GM04503 (cell line): ENCODE results near the gene CHERP.
"Not testable (repeated sequence)": the region's sequence is repeated elsewhere in the genome, so short reads cannot be mapped to it uniquely, and the experiment has no call there.

Source experiments
- DNase-seq: peaks from one replicate; pipeline ENCODE4 v3.0.0-alpha.2; 2012; ENCODE audit warnings: low read depth

The CHERP gene

GRCh38 chr19:16577531-16577985 lies 35.3 kb upstream of the CHERP start:
- no peak for DNase-seq

DNA sequence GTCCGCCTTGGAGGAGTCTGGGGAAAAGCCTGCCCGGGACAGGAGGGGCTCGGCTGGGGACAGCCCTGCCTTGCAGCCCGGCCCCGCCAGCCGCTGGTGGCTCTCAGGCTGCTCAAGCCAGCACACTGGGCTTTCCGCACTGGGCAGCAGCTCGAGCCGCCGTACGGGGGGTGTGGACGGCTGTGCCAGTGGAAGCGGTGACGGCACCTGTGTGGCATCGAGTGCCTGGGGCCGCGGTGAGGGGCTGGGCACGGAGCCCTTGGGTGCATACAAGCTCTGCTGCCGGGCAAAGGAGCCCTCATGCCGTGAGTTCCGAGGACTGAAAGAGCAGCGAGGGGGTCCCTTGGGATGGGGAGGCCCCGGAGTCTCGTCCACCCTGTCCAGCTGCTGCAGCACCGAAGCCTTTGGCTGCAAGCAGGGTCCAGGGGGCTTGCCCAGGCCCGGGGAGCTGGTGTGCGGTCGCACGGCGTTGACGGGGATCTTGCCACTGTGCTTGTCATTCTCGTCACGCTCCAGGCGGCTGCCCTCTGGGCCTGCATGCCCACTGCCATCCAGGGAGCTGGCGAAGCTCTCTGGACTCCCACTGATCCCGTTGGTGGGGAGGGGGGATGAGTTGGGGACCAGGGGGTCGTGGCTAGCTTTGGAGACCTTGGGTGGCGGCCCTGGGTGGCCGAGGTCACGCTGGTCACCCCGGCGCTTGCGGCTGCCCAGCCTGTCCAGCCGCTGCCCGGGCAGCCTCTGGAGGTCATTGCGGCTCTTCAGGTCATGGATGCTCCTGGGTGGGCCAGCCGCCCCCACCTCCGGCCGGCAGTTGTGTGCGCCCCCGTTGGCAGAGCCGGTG lies 34.7 kb upstream of the CHERP start:
- DNase-seq, result no peak

GRCh38 chr19:16575861-16576689 lies 33.8 kb upstream of the CHERP start:
- DNase-seq, result no peak

GRCh38 chr19:16575282-16575681 lies 33.0 kb upstream of the CHERP start:
- DNase-seq, result no peak

GRCh38 chr19:16573925-16574324 lies 31.7 kb upstream of the CHERP start:
- DNase-seq, result no peak

DNA sequence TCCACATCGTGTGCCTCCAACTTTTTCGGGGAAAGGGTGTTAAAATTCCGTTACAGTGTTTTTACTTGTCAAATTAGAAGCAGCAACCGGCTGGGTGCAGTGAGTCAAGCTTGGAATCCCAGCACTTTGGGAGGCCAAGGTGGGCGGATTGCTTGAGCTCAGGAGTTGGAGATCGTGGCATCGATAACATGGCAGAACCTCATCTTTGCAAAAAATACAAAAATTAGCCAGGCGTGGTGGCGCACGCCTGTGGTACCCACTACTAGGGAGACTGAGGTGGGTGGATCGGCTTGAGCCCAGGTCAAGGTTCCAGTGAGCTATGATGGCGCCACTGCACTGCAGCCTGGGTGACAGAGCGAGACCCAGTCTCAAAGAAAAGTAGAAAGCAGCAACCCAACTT lies 31.1 kb upstream of the CHERP start:
- DNase-seq, result no peak

DNA sequence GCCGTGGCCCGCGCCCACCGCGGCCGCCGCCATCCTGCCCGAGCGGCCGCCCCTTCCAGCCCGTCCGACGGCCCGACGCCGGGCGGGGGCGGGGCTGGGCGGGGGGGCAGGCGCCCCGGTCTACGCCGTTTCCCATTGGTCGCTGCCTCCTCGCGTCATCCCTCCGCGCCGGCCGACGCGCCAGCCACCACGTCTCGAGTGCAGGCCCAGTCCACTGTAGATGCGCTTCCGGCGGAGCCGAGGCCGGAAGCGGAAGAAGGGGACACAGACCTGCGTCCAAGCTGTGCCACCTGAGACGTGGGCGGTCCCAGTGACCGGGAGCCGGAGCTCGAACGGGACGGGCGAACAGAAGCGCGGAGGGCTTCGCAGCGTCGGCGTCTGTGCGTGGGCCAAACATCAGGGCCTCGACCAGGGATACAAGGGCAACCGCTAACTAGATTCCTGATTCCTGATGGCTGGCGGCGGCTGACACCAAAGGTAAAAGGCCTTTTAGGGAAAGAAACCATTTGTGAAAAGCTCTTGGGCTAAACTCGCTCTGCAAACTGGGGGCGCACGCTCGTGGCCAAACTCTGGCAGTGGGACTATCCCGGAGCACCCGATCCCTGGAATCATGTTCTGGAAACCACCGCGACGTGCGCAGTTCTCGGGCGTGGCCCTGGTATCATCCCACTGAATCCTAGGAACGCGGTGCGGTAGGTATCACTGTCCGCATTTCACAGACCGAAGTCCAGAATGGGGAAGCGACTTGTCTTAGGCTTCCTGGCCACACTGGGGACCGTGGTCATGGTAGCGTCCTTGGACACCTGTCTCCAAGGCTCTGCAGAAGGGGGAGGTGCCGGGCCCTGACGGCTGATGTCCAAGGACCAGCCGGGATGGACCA lies 30.3 kb upstream of the CHERP start, which contains the start of gene SLC35E1:
SLC35E1 (minus strand) TSS at position 84 of the 880 bp plus-strand sequence; CDS start at position 33, 51 bp downstream.
- peak; percentile 64 for DNase-seq

- DNase-seq, result no peak
Observed at GRCh38 chr19:16571822-16572331, 29.6 kb upstream of the CHERP start.

DNA sequence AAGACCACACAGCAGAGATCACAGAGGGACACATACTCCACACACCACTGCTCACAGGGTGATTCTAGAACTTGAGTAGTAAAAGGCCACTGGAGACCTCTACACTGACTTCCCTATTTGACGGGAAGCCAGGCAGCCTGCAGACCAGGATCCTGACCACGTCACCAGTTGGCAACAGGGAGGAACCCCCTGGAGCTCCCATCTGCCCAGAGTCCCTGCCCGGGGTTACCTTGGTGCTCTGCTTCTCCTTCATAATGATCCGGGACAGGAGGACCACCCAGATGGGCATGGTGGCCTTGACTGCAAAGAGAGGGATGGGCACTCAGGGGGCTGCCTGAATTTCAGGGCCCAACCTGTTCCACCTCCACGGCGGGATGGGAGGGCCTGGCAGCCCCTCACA lies 29.0 kb upstream of the CHERP start:
- DNase-seq, result no peak

DNA sequence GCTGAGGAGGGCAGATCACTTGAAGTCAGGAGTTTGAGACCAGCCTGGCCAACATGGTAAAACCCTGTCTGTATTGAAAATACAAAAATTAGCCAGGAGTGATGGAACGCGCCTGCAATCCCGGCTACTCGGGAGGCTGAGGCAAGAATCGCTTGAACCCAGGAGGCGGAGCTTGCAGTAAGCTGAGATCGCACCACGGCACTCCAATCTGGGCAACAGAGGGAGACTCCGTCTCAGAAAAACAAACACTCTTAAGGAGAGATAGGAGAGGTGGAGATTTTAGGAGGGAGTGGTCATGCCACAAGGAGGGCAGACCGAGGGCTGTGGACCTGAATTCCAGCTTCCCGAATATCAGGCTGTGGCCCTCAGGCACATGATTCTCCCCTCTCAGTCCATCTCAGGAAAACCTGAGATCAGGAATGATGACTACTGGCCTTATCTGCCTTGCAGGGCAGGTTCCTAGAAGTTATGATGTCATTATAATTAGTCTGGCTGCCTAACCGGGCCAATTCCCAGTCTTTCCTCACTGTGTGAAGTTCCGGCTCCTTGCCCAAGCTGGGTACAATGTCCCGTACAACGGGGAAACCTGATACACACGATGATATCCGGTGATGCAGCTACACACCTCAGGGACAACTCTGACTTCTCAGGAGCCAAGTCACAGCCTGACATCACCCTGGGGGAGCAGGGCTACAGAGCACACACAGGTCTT lies 27.5 kb upstream of the CHERP start:
- no peak for DNase-seq

DNA sequence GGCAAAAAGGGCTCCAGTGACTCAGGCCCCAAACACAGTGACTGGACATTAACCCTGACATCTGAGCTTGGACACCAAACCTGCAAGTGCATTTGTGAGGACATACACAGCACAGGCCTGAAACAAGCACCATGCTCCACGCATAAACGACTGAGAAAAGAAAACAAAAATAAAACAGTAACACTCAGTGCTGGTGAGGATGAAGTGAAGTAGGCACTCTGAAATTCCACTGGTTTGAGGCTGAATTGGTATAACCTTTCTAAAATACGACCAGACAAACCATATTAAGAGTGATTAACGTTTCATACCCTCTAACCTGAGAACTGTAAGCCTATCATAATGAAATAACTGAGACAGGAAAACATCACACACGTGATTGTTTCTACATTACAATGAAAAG lies 24.5 kb upstream of the CHERP start:
- no peak for DNase-seq

DNA sequence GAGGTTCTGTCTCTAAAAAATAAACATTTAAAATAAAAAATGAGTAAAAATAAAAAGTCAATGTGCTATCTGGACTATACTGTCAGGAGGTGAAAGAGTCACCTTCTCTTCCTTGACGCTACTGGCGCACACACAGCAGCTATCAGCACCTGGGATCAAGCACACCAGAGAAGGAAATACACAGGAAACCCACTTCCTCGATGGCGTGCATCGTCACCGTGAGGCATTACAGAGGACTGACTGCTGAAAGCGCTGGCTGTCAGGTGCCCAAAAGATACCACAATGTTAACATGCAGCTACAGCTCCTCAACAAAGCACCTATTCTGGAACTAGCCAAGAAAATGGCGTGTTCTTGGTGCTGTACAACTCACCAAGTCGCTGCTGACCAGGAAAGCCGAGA lies 23.9 kb upstream of the CHERP start:
- DNase-seq, result no peak

DNA sequence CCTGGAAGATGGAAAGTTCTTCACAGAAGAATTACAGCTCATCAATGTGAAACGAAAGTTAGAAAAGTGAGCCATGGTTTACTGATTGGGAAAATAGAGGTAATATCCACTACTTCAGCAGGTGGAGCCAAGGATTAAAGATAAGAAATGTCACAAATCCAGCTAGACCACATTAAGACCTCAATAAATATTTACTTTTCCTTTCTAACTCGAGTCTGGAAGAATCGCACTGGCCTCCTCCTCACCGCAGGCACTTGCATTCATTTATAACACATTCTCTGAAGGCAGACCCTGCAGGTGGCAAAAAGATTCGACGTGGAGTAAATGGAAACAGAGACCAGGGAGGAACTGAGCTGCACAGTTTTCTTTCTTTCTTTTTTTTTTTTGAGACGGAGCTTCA lies 22.6 kb upstream of the CHERP start:
- no peak for DNase-seq

GRCh38 chr19:16562608-16563025 lies 20.4 kb upstream of the CHERP start:
- DNase-seq, result no peak

DNA sequence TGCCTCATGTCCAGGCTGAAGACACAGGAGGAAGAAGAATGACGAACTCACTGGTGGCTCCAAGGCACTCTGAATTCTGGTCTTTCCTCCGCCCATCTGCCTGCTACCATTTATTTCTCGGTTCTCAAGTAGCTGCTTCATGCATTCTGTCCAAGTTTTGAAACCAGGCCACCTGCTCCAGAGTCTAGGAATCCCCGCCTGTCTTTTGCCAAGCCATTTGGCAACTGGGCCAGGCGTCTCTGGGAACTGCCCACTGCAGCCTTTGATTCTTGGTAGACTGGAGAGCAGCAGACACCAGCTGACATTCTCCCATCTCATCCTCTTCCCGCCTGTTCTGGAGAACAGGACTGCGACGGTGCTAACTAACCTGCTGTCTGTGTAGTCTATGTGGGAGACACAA lies 19.1 kb upstream of the CHERP start:
- no peak for DNase-seq

- no peak for DNase-seq
Observed at GRCh38 chr19:16559780-16560276, 17.6 kb upstream of the CHERP start.

GRCh38 chr19:16554776-16555175 lies 12.5 kb upstream of the CHERP start:
- no peak for DNase-seq

GRCh38 chr19:16551902-16552301 lies 9.7 kb upstream of the CHERP start:
- DNase-seq, result not testable (repeated sequence)

GRCh38 chr19:16548956-16549355 lies 6.7 kb upstream of the CHERP start:
- no peak for DNase-seq

- DNase-seq, result no peak
Observed at GRCh38 chr19:16544473-16545231, 2.4 kb upstream of the CHERP start.
